SK-N-MC (cell line): ENCODE results near the gene CSNK1D.
"Not testable (repeated sequence)": the region's sequence is repeated elsewhere in the genome, so short reads cannot be mapped to it uniquely, and the experiment has no call there.

Source experiments
- DNase-seq: peaks from one replicate; pipeline ENCODE4 v3.0.0-alpha.2; 2011; ENCODE audit warnings: low read depth, low spot score
- H3K27ac ChIP-seq: fragments of 200-600 bp; sonication (generic); 2 replicates; pipeline ENCODE4 v1.5.1; 2016; ENCODE audit warnings: mixed run types
- H3K36me3 ChIP-seq: fragments of 200-600 bp; sonication (generic); 2 replicates; pipeline ENCODE4 v1.6.1; 2017; ENCODE audit warnings: antibody characterized with exemption, low read length, mixed read lengths; ENCODE audit not compliant: insufficient read depth
- H3K4me3 ChIP-seq: fragments of 200-600 bp; sonication (generic); 2 replicates; pipeline ENCODE4 v1.5.1; 2016
- H3K9ac ChIP-seq: fragments of 200-600 bp; sonication (generic); 2 replicates; pipeline ENCODE4 v1.8.0; 2017; ENCODE audit warnings: mixed run types, mixed read lengths; ENCODE audit not compliant: insufficient read length
- H3K9me3 ChIP-seq: fragments of 200-600 bp; sonication (generic); 2 replicates; pipeline ENCODE4 v1.6.1; 2017; ENCODE audit warnings: low read depth, mild to moderate bottlenecking, antibody characterized with exemption, low read length, moderate library complexity, mixed read lengths
- EZH2 ChIP-seq: fragments of 200-600 bp; sonication (generic); IDR thresholded peaks from one replicate; pipeline ENCODE4 v1.6.1; 2017; ENCODE audit warnings: antibody characterized with exemption
- FOXP2 ChIP-seq: optimal IDR thresholded peaks from 2 replicates; pipeline ENCODE3; 2011; ENCODE audit warnings: mild to moderate bottlenecking, moderate library complexity; ENCODE audit not compliant: insufficient read depth; ENCODE audit errors: extremely low read length, control extremely low read depth
- POLR2AphosphoS5 ChIP-seq: IDR thresholded peaks from 2 replicates; pipeline ENCODE4 v1.6.1; 2012; ENCODE audit warnings: mild to moderate bottlenecking, low read depth, low read length, borderline replicate concordance

Gene CSNK1D

DNA sequence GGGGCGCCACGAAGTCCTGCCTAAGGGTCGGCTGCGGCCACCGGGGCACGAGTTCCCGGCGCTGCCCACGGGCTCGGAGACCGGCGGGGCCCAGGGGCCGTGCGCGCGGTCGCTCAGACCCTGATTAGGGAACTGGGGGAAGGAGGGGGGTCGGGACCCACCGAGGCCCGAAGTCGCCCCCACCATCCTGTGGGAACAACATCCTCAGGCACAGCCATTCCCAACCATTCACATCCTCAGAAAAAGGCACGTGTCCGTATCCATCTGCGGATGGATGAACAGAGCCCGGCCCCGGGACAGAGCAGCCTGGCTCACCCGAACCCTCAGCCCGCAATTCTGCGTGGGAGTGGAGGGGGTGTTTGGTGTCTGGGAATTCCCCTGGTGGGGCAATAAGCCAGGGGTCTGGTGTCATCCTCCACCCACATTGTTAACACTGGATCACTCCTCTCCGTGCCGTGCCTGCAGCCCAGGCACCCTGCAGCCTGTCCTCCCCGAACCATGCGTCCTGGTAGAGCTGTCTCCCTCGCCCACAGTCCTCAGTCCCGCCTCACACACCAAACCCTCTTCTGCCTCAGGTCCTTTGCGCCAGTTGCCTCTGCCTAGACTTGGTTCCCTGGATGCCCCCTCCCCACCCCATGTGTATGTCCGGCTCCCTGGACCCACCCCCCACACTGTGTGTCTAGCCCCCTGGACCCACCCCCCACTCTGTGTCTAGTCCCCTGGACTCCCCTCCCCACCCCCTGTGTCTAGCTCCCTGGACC, 60.1 kb downstream of the CSNK1D start:
- no peak for TF ChIP-seq EZH2
- no peak for TF ChIP-seq FOXP2
- TF ChIP-seq POLR2AphosphoS5 = no peak
- H3K4me3 ChIP-seq = peak overlapping the region; percentile 95
- DNase-seq = no peak

DNA sequence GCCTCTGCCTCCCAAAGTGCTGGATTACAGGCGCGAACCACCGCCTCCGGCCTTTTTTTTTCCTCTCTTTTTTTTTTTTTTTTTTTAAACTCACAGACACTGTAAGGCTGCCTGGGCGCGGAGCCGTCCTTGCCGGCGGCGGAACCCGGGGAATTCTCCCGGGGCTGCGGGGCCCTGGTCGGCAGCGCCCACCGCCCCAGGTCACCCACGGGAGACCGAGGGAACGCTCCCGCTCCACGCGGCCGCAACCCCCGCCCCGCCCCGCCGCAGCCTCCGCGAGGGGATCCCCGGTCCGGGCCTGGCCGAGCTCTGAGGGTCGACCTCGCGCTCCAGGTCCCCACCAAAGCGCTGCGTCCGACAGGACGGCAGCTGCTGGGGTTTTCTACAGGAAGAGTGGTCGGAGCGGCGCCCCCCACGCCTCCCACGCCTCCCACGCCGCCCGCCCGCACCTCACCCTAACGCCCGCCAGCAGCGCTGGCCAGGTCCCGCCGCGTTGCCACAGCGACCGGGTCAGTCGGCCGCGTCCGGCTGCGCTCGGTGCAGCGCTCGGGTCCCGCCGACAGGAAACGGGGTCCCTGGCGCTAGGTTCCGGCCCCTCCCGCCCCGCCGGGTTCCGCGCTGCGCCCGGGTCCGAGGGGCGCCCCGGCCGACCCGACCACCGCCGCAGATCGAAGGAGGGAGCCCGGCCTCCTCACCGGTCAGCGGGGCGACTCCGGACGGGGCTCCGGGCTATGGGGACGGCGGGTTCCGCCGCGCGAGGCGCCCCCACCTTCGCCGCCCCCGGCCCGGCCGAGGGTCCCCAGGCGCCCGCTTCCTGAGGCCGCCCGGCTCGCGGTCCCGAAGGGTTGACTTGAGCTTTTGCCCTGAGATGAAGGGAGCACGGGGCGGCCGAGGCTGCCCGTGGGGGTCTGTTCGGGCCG, 60.9 kb downstream of the CSNK1D start, which contains the start of gene CCDC57:
Gene CCDC57, minus strand, starts transcription at position 512 of the 920 bp plus-strand sequence. CDS start 10,898 bp downstream, outside the sequence.
- DNase-seq = no peak
- Histone ChIP-seq H3K36me3 (no peaks in the 10 kb centered on the region), H3K9me3 (no peaks in the 10 kb centered on the region), H3K9ac (peak within 1 kb of the TSS; percentile 84), H3K27ac (peak within 1 kb of the TSS; percentile 34; the same call in 1 of the 2 replicates), H3K4me3 (peak within 1 kb of the TSS; percentile 95)
- no peak for TF ChIP-seq FOXP2
- peak; percentile 69 for TF ChIP-seq POLR2AphosphoS5

More for the DNA sequence above, 60.1 kb downstream of the CSNK1D start:
- no peak overlapping the region; the same call in 1 of the 2 replicates for H3K27ac ChIP-seq
- H3K9me3 ChIP-seq = no peaks in the 10 kb centered on the region
- H3K36me3 ChIP-seq = no peaks in the 10 kb centered on the region
- peak overlapping the region; percentile 84 for H3K9ac ChIP-seq

- DNase-seq, H3K36me3 ChIP-seq, H3K9me3 ChIP-seq, H3K27ac ChIP-seq, H3K4me3 ChIP-seq, H3K9ac ChIP-seq: not testable (repeated sequence)
Observed at GRCh38 chr17:82210655-82211054, 62.8 kb downstream of the CSNK1D start.

GRCh38 chr17:82205720-82206508, 67.6 kb downstream of the CSNK1D start:
- DNase-seq = peak; percentile 32
- 0 out of 2 replicates have a peak overlapping the region, but pooled peaks have one; percentile 7 for H3K4me3 ChIP-seq
- H3K9me3 ChIP-seq = no peaks in the 10 kb centered on the region
- TF ChIP-seq POLR2AphosphoS5 (no peak), FOXP2 (no peak), EZH2 (no peak)
- H3K27ac ChIP-seq = 0 out of 2 replicates have a peak overlapping the region, but pooled peaks have one; percentile 23
- no peaks in the 10 kb centered on the region for H3K36me3 ChIP-seq
- H3K9ac ChIP-seq = peak overlapping the region; percentile 14

DNA sequence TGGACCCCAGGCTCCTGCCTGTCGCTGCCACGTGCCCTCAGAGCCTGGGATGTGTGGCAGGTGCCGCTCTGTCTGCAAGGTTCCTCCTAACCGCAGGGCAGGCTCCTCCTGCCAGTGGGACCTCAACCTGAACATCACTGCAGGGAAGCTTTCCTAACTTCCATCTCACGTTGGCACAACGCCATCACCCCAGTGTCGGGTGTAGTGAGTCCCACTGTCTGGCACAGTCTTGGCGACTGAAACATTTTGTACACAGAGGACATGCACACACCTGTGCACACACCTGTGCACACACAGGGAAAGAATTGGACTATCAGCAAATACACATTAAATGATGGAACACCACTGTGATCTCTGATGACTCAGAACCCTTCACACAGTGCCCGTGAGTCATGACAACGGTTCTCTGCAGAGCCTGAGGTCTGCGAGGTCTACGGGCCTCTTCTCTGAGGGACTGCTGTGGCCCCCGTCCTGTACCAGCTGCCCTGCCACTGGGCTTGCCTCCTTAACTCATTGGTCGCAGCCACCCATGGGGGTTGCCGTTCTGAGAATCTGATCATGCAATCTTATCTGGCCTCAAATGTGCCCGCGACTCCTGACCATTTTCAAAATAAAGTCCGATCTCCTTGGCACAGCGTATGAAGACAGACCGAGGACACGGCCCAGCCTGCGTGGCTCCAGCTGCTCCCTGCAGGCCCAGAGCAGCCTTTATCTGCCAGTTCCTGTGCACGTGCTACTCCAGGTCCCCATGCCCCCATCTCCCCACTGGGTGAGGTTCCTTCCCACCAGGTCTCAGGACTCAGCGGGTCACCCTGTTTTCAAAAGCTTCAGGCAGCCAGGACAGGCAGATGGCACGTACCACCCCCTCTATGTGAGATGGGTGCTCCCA, 68.4 kb downstream of the CSNK1D start:
- H3K4me3 ChIP-seq = no peak overlapping the region
- no peak overlapping the region for H3K9ac ChIP-seq
- DNase-seq = no peak
- no peaks in the 10 kb centered on the region for H3K36me3 ChIP-seq
- H3K9me3 ChIP-seq = no peaks in the 10 kb centered on the region
- TF ChIP-seq FOXP2 = no peak
- no peak for TF ChIP-seq EZH2
- no peak for TF ChIP-seq POLR2AphosphoS5
- H3K27ac ChIP-seq = no peak overlapping the region

GRCh38 chr17:82203920-82204319, 69.6 kb downstream of the CSNK1D start:
- no peak for DNase-seq
- Histone ChIP-seq H3K36me3 (no peaks in the 10 kb centered on the region), H3K4me3 (no peak overlapping the region), H3K27ac (no peak overlapping the region), H3K9me3 (no peaks in the 10 kb centered on the region), H3K9ac (no peak overlapping the region)
- no peak for TF ChIP-seq FOXP2
- TF ChIP-seq POLR2AphosphoS5 = no peak
- no peak for TF ChIP-seq EZH2

DNA sequence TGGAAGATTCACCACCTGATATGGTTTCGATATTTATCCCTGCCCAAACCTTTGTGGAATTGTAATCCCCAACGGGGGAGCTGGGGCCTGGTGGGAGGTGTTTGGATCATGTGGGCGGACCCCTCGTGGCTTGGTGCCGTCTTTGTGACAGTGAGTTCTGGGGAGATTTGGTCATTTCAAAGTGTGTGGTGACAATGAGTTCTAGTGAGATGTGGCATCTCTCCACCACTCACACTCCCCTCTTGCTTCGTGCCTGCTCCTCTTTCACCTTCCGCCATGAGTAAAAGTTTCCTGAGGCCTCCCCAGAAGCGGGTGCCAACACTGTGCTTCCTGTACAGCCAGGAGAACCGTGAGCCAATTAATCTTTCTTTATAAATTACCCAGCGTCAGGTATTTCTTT, 70.5 kb downstream of the CSNK1D start:
- Histone ChIP-seq H3K27ac (no peak overlapping the region), H3K9ac (no peak overlapping the region), H3K36me3 (peaks cover 2% of the 10 kb centered on the region; the same call in 1 of the 2 replicates), H3K4me3 (no peak overlapping the region), H3K9me3 (no peaks in the 10 kb centered on the region)
- DNase-seq = no peak
- no peak for TF ChIP-seq FOXP2
- no peak for TF ChIP-seq EZH2
- TF ChIP-seq POLR2AphosphoS5 = no peak

DNA sequence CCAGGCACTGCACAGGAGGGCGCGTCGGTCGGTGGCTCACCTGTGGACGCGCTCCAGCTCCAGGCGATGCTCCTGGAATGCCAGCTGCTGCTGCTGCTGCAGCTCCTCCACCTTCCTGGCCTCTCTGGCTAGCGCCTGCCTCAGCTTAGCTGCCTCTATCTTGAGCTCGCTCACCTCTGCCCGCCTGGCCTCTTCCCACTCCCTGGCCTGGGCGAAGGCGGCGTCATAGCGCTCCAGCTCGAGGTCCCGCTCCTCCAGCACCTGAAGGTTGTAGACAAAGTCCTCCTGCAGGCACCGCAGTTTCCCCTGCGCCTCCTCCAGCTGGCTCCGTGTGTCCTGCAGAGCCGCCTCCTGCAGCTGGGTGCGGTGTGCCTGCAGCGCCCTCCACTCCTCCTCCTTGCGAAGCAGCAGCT, 72.0 kb downstream of the CSNK1D start:
- no peak for DNase-seq
- no peak for TF ChIP-seq FOXP2
- TF ChIP-seq POLR2AphosphoS5 = no peak
- no peak for TF ChIP-seq EZH2

More for the DNA sequence above, 72.0 kb downstream of the CSNK1D start:
- H3K4me3 ChIP-seq = no peak overlapping the region
- no peak overlapping the region for H3K27ac ChIP-seq
- H3K9ac ChIP-seq = no peak overlapping the region
- peaks cover 7% of the 10 kb centered on the region; the same call in 1 of the 2 replicates for H3K36me3 ChIP-seq
- no peaks in the 10 kb centered on the region for H3K9me3 ChIP-seq
